GM12878 (cell line): ENCODE results near the gene TRPM5. TPM values are rescaled to one million over a fixed set of nuclear protein-coding genes. Genes with fewer than 3 reads are reported as not detected.
A peak's percentile ranks its signal among the peaks of the same experiment; 100 is the strongest.

Source experiments
- ATAC-seq: fragments of 200-7000 bp; cut with Tn5 transposase; 3 replicates; pipeline ENCODE4 v1.9.1; 2020; ENCODE audit warnings: mild to moderate bottlenecking, moderate library complexity
- BruUV-seq: library from RNA; stranded (reverse); fragments of 400-500 nt; replicated peaks from 2 replicates; lab custom pipeline; 2021; lab: Mats Ljungman, UMichigan
- CTCF ChIA-PET: fragments of 300-600 bp; sonication (Branson Sonifier 250); formaldehyde crosslinking; extraction: SDS; loops from one replicate; lab custom pipeline; 2021; ENCODE audit warnings: inconsistent platforms; lab: Yijun Ruan, JAX
- POLR2A ChIA-PET: fragments of 350-600 bp; formaldehyde crosslinking; extraction: SDS; loops from one replicate; lab custom pipeline; 2021; ENCODE audit warnings: inconsistent platforms; lab: Charles Lee
- RAD21 ChIA-PET: fragments of 300-600 bp; sonication (Branson Sonifier 250); formaldehyde crosslinking; loops from one replicate; lab custom pipeline; 2023; ENCODE audit warnings: antibody characterized with exemption; ENCODE audit not compliant: unreplicated experiment; lab: Charles Lee
- SMC1A ChIA-PET: fragments of 300-600 bp; sonication (Branson Sonifier 250); formaldehyde crosslinking; loops from one replicate; lab custom pipeline; 2023; ENCODE audit not compliant: unreplicated experiment, uncharacterized antibody; lab: Charles Lee
- DNase-seq: peaks from one replicate; pipeline ENCODE4 v3.0.0-alpha.2; 2011; ENCODE audit warnings: low read depth, low spot score
- FAIRE-seq: peaks from 3 replicates; lab custom pipeline; 2011; peaks lifted over from hg19 to GRCh38; lab: Jason Lieb, UNC
- H2AFZ ChIP-seq: 2 replicates; pipeline ENCODE4 v1.6.0; 2011; ENCODE audit warnings: low read depth, low read length, control low read depth; ENCODE audit not compliant: control insufficient read depth
- H3K27ac ChIP-seq: 2 replicates; pipeline ENCODE4 v1.5.1; 2011; ENCODE audit warnings: control low read depth; ENCODE audit not compliant: control insufficient read depth, insufficient read depth
- H3K27me3 ChIP-seq, 2 experiments: replicated peaks in 1 of 2; 2 replicates each; pipeline versions ENCODE4 v1.6.0 to v1.6.1; 2011; ENCODE audit warnings: low read length in 1 of 2; ENCODE audit not compliant: control insufficient read depth in 2 of 2, insufficient read depth in 2 of 2
- H3K36me3 ChIP-seq, 2 experiments: 2 replicates each; pipeline ENCODE4 v1.5.1; 2011; ENCODE audit warnings: low read length in 1 of 2; ENCODE audit not compliant: control insufficient read depth in 2 of 2, insufficient read depth in 2 of 2
- H3K4me1 ChIP-seq: 2 replicates; pipeline ENCODE4 v1.6.1; 2011; ENCODE audit warnings: mild to moderate bottlenecking, low read length, moderate library complexity, mixed read lengths; ENCODE audit not compliant: control insufficient read depth, insufficient read depth
- H3K4me2 ChIP-seq: 2 replicates; pipeline ENCODE4 v1.6.0; 2011; ENCODE audit warnings: control low read depth; ENCODE audit not compliant: control insufficient read depth, insufficient read depth
- H3K4me3 ChIP-seq: fragments of 200-600 bp; sonication (generic); 2 replicates; pipeline ENCODE4 v1.5.1; 2016
- H3K79me2 ChIP-seq: 2 replicates; pipeline ENCODE4 v1.6.0; 2011; ENCODE audit warnings: low read length; ENCODE audit not compliant: control insufficient read depth, insufficient read depth
- H3K9ac ChIP-seq: 2 replicates; pipeline ENCODE4 v1.8.0; 2011; ENCODE audit warnings: low read length, control low read depth, mixed read lengths; ENCODE audit not compliant: control insufficient read depth, insufficient read depth
- H3K9me3 ChIP-seq: replicated peaks from 3 replicates; pipeline ENCODE4 v1.5.1; 2011; ENCODE audit warnings: mild to moderate bottlenecking, low read length; ENCODE audit not compliant: control insufficient read depth, insufficient read depth
- H4K20me1 ChIP-seq: 2 replicates; pipeline ENCODE4 v1.6.0; 2011; ENCODE audit not compliant: control insufficient read depth, insufficient read depth
- BMI1 ChIP-seq: fragments of 450-650 bp; IDR thresholded peaks from 2 replicates; pipeline ENCODE4 v1.6.1; 2016; ENCODE audit warnings: mild to moderate bottlenecking, moderate library complexity, borderline replicate concordance
- CREM ChIP-seq: IDR thresholded peaks from 2 replicates; pipeline ENCODE4 v1.6.1; 2014; ENCODE audit warnings: antibody characterized with exemption, low read depth
- ESRRA ChIP-seq: IDR thresholded peaks from 2 replicates; pipeline ENCODE4 v1.6.1; 2012; ENCODE audit warnings: mild to moderate bottlenecking, low read length, improper control_type of control experiment
- HDGF ChIP-seq: fragments of 450-650 bp; IDR thresholded peaks from 2 replicates; pipeline ENCODE4 v1.6.1; 2016; ENCODE audit warnings: antibody characterized with exemption
- LARP7 ChIP-seq: fragments of 450-650 bp; IDR thresholded peaks from 2 replicates; pipeline ENCODE4 v1.6.1; 2017; ENCODE audit warnings: mild to moderate bottlenecking
- MXI1 ChIP-seq: fragments of 150-350 bp; IDR thresholded peaks from 2 replicates; pipeline ENCODE4 v1.6.1; 2011; ENCODE audit warnings: low read depth, mild to moderate bottlenecking, inconsistent platforms, low read length, improper control_type of control experiment
- PAX5 ChIP-seq: IDR thresholded peaks from 2 replicates; pipeline ENCODE4 v1.6.1; 2011; ENCODE audit warnings: low read depth, low read length, borderline replicate concordance
- POLR2A ChIP-seq: IDR thresholded peaks from 2 replicates; pipeline ENCODE4 v1.6.1; 2011; ENCODE audit warnings: low read depth, mild to moderate bottlenecking, low read length
- RAD21 ChIP-seq: IDR thresholded peaks from 2 replicates; pipeline ENCODE4 v1.6.1; 2011; ENCODE audit warnings: mild to moderate bottlenecking, low read depth, low read length, moderate library complexity; ENCODE audit not compliant: insufficient read depth
- TCF7 ChIP-seq: IDR thresholded peaks from 2 replicates; pipeline ENCODE4 v1.6.1; 2014; ENCODE audit warnings: antibody characterized with exemption, borderline replicate concordance
- ZSCAN29 ChIP-seq: fragments of 450-650 bp; IDR thresholded peaks from 2 replicates; pipeline ENCODE4 v1.6.1; 2017; ENCODE audit warnings: mild to moderate bottlenecking, moderate library complexity
- ZZZ3 ChIP-seq: IDR thresholded peaks from 2 replicates; pipeline ENCODE4 v1.6.1; 2011; ENCODE audit warnings: low read depth; ENCODE audit not compliant: control insufficient read depth, insufficient read length
- WGBS: methylation state at CpG from one replicate; pipeline ENCODE4 v1.1.6; 2016; ENCODE audit warnings: low lambda C conversion rate; ENCODE audit not compliant: insufficient replicate concordance, insufficient coverage; ENCODE audit errors: missing lambda C conversion rate; 5-methylcytosine and 5-hydroxymethylcytosine counted together
- in situ Hi-C: fragments of 300-500 bp; cut with MboI; formaldehyde crosslinking; loops from 9 replicates; pipeline ENCODE4 v1.14.3; 2018; ENCODE audit warnings: mixed read lengths
- intact Hi-C: fragments of 100-400 bp; cut with micrococcal nuclease; formaldehyde crosslinking; loops from one replicate; pipeline ENCODE4 v1.14.2; 2022; ENCODE audit not compliant: unreplicated experiment
- polyA plus RNA-seq, 11 experiments: library from polyadenylated mRNA; depleted of rRNA in 4 of 11; unstranded in 6 of 11; stranded (reverse) in 5 of 11; fragments of >200 nt; fragmentation: Nextera tagmentation in 4 of 11; fragmentation: Illumina TruSeq in 1 of 11; extraction: Ambion mirVana in 4 of 11; extraction: Trizol in 1 of 11; gene quantifications; 1 replicate in 1 of 11; 2 replicates in 10 of 11; pipeline versions ENCODE4 v1.2.1 to v1.2.3, GENCODE V29; 2011 to 2016; ENCODE audit warnings: inconsistent platforms in 2 of 11, missing spikeins in 2 of 11, low read depth in 1 of 11
- total RNA-seq, 4 experiments: library from RNA; depleted of rRNA in 3 of 4; stranded (reverse); fragments of >200 nt in 3 of 4; fragmentation: Illumina TruSeq in 1 of 4; extraction: Trizol in 1 of 4; gene quantifications; 2 replicates each; pipeline versions ENCODE4 v1.2.1 to v1.2.3, GENCODE V29; 2013 to 2021
- TF ChIP-seq, protein P1 (sequence below): fragments of 450-650 bp; IDR thresholded peaks from 2 replicates; pipeline ENCODE4 v1.6.1; 2018; ENCODE audit warnings: mild to moderate bottlenecking, low read depth, moderate library complexity; ENCODE audit not compliant: partially characterized antibody
- TF ChIP-seq, protein P2 (sequence below), 3 experiments: IDR thresholded peaks in 2 of 3; conservative IDR thresholded peaks in 1 of 3; 2 replicates each; pipeline ENCODE4 v1.5.1; 2011; ENCODE audit warnings: low read depth in 3 of 3, low read length in 3 of 3, mild to moderate bottlenecking in 3 of 3, control low read depth in 2 of 3, moderate library complexity in 2 of 3, inconsistent platforms in 1 of 3, mixed read lengths in 1 of 3; ENCODE audit not compliant: control insufficient read depth in 2 of 3, insufficient read depth in 1 of 3; ENCODE audit errors: extremely low read depth in 1 of 3

Gene TRPM5
- total and polyA plus RNA-seq, 10 of the 15 experiments (the other 5 are each of a cell fraction or from before 2014, with no cell fraction given), result not detected

DNA sequence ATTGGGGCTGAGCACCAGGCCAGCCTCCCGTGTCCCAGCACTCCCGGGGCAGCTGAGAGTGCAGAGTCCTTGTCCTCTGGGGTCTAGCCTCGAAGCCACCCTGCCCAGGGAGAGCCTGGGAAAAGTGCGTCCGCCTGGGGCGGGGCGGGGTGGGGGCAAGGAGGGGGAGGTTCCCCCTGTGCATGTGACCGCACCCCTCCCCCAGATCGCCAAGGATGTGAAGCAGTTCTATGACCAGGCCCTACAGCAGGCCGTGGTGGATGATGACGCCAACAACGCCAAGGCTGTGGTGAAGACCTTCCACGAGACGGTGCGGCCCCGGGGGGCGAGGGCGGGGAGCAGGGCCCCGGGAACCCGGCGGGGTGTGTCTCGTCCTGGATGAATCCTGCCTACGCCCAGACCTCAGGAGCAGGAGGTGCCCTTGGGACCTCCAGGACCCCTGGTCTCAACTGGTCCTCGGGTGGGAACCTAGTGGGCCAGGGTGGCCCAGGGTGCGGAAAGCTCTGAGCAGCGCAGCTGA, 49.0 kb downstream of the TRPM5 start:
- Histone ChIP-seq H3K4me2 (no peak overlapping the region), H3K9me3 (no peaks in the 10 kb centered on the region), H3K4me1 (peaks cover 23% of the 10 kb centered on the region), H3K4me3 (no peak overlapping the region), H3K9ac (no peak overlapping the region), H4K20me1 (no peaks in the 10 kb centered on the region; the same call in 1 of the 2 replicates), H3K36me3 (peaks cover 0 to 52% of the 10 kb centered on the region in 2 experiments; a peak in 3 of 4 replicates), H3K79me2 (peaks cover 11% of the 10 kb centered on the region), H2AFZ (no peak overlapping the region), H3K27ac (no peak overlapping the region), H3K27me3 (no peaks in the 10 kb centered on the region)
- DNase-seq (no peak), FAIRE-seq (no peak), ATAC-seq (no peak)
- intact Hi-C loops, result no loop called here
- ChIA-PET SMC1A (no interaction called here), POLR2A (no interaction called here), RAD21 (no interaction called here), CTCF (interaction anchor here (1.1 kb wide), 1 partner anchor 12 kb away, joined by 3 read pairs; no protein-coding TSS in a partner anchor)
- TF ChIP-seq POLR2A (peak; percentile 16; the same call in 1 of the 2 replicates), BMI1 (no peak)
- in situ Hi-C loops, result loop anchor here (25.0 kb wide), 1 partner anchor 1583 kb away; the partner anchor contains the start of genes PIDD1, PNPLA2 and RPLP2
- no TSS peak for BruUV-seq
- WGBS, result 91% methylated on average over 19 of the region's 26 CpGs

DNA sequence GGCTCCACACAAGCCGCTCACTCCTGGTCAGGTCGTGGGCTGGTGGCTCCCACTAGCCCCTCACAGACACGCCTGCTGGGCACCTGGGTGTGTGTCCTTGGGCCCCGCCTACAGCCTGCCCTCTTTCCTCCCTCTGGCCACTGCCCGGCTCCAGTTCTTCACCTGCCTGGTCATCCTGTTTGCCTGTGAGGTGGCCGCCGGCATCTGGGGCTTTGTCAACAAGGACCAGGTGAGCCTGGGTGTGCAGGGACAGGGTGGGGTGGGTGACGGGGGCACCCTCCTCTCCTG, 49.6 kb downstream of the TRPM5 start:
- Histone ChIP-seq H3K4me2 (no peak overlapping the region), H3K36me3 (peaks cover 0 to 54% of the 10 kb centered on the region in 2 experiments; a peak in 3 of 4 replicates), H3K4me3 (no peak overlapping the region), H3K27me3 (no peaks in the 10 kb centered on the region), H3K9me3 (no peaks in the 10 kb centered on the region), H3K9ac (no peak overlapping the region; the same call in 1 of the 2 replicates), H3K79me2 (peaks cover 13% of the 10 kb centered on the region), H4K20me1 (no peaks in the 10 kb centered on the region; the same call in 1 of the 2 replicates), H2AFZ (no peak overlapping the region), H3K27ac (no peak overlapping the region), H3K4me1 (peaks cover 27% of the 10 kb centered on the region)
- in situ Hi-C loops (loop anchor here (25.0 kb wide), 1 partner anchor 1582 kb away; the partner anchor contains the start of genes PIDD1, PNPLA2 and RPLP2), intact Hi-C loops (no loop called here)
- FAIRE-seq (no peak), ATAC-seq (no peak), DNase-seq (no peak)
- ChIA-PET RAD21 (no interaction called here), POLR2A (no interaction called here), CTCF (interaction anchor here (1.1 kb wide), 1 partner anchor 12 kb away, joined by 3 read pairs; no protein-coding TSS in a partner anchor), SMC1A (no interaction called here)
- WGBS, result 64% methylated on average over 8 of the region's 8 CpGs
- no TSS peak for BruUV-seq
- TF ChIP-seq ESRRA (no peak), LARP7 (no peak), TCF7 (no peak), RAD21 (no peak), CREM (no peak), ZSCAN29 (no peak), HDGF (no peak), ZZZ3 (no peak), MXI1 (no peak), PAX5 (no peak)
- TF ChIP-seq, protein P1, sequence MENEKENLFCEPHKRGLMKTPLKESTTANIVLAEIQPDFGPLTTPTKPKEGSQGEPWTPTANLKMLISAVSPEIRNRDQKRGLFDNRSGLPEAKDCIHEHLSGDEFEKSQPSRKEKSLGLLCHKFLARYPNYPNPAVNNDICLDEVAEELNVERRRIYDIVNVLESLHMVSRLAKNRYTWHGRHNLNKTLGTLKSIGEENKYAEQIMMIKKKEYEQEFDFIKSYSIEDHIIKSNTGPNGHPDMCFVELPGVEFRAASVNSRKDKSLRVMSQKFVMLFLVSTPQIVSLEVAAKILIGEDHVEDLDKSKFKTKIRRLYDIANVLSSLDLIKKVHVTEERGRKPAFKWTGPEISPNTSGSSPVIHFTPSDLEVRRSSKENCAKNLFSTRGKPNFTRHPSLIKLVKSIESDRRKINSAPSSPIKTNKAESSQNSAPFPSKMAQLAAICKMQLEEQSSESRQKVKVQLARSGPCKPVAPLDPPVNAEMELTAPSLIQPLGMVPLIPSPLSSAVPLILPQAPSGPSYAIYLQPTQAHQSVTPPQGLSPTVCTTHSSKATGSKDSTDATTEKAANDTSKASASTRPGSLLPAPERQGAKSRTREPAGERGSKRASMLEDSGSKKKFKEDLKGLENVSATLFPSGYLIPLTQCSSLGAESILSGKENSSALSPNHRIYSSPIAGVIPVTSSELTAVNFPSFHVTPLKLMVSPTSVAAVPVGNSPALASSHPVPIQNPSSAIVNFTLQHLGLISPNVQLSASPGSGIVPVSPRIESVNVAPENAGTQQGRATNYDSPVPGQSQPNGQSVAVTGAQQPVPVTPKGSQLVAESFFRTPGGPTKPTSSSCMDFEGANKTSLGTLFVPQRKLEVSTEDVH, result no peak
- TF ChIP-seq, protein P2, sequence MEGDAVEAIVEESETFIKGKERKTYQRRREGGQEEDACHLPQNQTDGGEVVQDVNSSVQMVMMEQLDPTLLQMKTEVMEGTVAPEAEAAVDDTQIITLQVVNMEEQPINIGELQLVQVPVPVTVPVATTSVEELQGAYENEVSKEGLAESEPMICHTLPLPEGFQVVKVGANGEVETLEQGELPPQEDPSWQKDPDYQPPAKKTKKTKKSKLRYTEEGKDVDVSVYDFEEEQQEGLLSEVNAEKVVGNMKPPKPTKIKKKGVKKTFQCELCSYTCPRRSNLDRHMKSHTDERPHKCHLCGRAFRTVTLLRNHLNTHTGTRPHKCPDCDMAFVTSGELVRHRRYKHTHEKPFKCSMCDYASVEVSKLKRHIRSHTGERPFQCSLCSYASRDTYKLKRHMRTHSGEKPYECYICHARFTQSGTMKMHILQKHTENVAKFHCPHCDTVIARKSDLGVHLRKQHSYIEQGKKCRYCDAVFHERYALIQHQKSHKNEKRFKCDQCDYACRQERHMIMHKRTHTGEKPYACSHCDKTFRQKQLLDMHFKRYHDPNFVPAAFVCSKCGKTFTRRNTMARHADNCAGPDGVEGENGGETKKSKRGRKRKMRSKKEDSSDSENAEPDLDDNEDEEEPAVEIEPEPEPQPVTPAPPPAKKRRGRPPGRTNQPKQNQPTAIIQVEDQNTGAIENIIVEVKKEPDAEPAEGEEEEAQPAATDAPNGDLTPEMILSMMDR (IDR thresholded peaks at IDR 0.05 in 2 of 3, conservative IDR thresholded peaks at IDR 0.05 in 1 of 3; ENCODE audit: control insufficient read depth in 2 of 3, extremely low read depth in 1 of 3, insufficient read depth in 1 of 3, low read depth in 3 of 3, low read length in 3 of 3), result no peak
